ENCODE results near the gene CHST8.
"Not testable (repeated sequence)": the region's sequence is repeated elsewhere in the genome, so short reads cannot be mapped to it uniquely, and the experiment has no call there.

CHST8 gene

GRCh38 chr19:33690378-33691029 lies 68.8 kb downstream of the CHST8 start:
- no peak for DNase-seq (ENCODE audit: low read depth)

- no peak for DNase-seq (ENCODE audit: low read depth)
Observed at GRCh38 chr19:33691030-33691427, 69.3 kb downstream of the CHST8 start.

DNA sequence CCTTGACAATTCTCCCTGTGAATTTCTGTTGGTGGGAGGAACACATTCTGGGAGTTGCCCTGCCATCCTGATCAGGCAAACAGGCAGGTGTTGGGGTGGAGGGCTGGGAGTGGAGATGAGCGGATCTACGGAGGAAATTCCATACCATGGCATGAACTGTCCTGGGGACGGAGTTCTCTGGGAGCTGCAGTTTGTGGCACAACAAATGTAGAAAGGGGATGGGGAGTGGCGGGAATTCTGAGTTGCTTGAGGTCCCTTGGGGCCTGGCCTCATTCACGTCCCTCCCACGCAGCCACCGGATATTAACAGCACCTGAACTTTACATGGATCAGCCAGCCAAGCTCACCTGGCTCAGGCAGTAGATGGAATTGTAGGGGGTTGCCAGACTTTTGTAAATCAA lies 70.0 kb downstream of the CHST8 start:
- no peak for DNase-seq (ENCODE audit: low read depth)

- DNase-seq (ENCODE audit: low read depth) = no peak
Observed at GRCh38 chr19:33693678-33694077, 71.9 kb downstream of the CHST8 start.

DNA sequence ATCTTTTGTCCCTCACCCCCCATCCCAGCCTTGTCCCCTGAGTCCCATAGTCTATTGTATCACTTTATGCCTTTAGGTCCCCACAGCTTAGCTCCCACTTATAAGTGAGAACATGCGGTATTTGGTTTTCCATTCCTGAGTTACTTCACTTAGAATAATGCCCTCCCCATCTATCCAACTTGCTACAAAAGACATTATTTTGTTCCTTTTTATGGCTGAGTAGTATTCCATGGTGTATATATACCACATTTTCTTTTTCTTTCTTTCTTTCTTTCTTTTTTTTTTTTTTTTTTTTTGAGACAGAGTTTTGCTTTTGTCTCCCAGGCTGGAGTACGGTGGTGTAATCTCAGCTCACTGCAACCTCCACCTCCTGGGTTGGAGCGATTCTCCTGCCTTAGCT lies 73.8 kb downstream of the CHST8 start:
- DNase-seq (ENCODE audit: low read depth) = not testable (repeated sequence)

GRCh38 chr19:33697766-33698165 lies 76.0 kb downstream of the CHST8 start:
- DNase-seq (ENCODE audit: low read depth) = no peak

DNA sequence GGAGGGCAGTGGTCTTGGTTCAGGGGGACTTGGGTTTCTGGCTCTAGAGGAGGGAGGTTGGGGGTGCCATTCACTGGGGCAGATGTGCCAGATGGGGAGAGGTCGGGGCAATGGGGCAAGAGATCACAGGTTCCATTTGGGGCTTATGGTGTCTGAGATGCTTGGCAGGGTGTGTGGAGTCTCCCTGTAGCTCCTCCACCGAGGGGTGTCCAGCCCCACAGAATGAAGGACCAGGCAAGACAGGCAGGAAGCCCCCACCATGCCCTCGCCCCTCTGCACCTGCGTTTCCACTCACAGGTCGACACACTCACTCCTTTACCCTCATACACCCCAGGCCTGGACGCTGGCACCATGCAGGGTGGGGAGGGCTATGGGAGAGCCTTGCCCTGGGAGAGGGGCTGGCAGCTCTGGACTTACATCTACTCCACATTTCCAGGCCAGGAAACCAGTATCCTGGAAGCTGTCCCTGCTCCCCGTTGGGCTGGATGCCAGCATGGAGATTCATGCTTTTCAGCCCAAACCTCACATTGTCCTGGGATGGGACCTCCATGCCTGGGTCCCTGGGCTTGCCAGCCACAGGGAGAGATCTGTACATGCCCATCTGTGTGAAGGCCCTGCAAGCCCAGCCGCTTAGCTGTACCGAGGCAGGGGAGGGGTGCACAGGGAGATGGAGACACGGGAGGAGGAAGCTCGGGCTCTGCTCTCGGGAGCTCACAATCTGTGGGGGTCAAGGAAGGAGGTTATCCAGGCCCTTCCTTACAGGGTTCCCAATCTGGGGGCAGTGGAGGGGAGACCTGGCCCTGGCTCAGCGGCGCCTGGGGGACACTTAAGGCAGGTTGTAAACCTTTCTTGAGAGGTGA lies 77.1 kb downstream of the CHST8 start:
- no peak for DNase-seq (ENCODE audit: low read depth)

- DNase-seq (ENCODE audit: low read depth) = no peak
Observed at GRCh38 chr19:33699754-33700407, 78.1 kb downstream of the CHST8 start.

DNA sequence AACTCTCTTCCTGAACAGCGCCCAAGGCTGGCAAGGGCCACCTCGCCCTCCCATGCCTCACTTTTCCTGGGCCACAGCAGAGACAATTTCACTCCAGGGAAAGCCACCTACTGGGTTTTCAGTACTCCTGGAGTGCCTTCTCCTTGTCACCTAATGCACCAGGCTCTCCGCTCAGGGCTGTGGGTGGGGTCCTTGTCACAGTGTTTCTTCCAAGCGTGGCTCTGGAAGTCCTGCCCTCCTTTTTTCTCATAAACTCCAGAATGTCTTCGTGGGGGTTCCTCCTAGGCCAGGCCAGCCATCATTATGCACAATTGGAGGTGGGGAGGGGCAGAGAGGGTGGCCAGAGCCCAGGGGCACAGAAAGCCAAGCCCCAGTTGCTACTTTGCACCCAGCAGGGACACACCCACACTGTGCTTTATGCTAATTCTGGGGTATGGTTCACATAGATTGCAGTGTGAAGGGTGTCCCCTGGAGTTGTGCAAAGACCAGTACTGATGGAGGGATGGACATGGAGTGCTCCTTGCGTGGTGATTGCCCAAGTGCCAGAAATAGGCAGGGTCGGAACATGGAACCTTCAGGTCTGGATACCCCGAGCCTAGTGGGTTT lies 78.8 kb downstream of the CHST8 start:
- DNase-seq (ENCODE audit: low read depth) = no peak

GRCh38 chr19:33701565-33701964 lies 79.8 kb downstream of the CHST8 start:
- no peak for DNase-seq (ENCODE audit: low read depth)

- DNase-seq (ENCODE audit: low read depth) = no peak
Observed at GRCh38 chr19:33702606-33703437, 81.1 kb downstream of the CHST8 start.

DNA sequence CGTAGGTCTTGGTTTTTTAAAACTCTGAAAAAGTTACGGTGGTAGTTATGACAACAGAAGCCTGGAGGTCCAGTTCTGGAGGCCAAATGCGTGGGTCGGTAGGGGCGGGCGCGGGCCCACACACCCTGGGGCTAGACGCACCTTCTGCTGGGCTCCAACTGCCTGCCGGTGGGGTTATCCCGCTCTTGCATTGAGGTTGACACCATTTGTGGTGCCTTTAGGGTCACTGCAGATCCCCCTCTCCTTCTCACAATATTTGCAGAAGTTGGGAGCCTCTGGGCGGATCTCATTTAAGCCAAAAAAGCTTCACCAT lies 81.6 kb downstream of the CHST8 start:
- no peak for DNase-seq (ENCODE audit: low read depth)

- DNase-seq (ENCODE audit: low read depth) = no peak
Observed at GRCh38 chr19:33703821-33704220, 82.1 kb downstream of the CHST8 start.

DNA sequence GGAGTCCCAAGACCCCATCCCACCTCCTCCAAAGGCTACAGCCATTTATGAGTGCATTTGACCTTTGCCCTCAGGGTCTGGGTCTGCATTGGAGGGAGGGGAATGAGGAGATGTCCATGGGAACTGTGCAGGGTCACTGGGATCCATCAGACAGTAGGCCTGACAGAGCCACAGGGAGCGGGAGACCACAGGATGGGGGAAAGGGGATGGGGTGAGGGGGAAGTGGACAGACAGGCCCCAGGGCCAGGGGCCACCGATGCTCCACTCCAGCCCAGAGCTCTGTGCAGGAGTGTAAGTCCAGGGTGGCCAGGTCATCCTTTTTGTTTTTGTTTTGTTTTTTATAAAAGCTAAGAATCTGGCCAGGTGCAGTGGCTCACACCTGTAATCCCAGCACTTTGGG lies 82.5 kb downstream of the CHST8 start:
- DNase-seq (ENCODE audit: low read depth) = no peak

- DNase-seq (ENCODE audit: low read depth) = no peak
Observed at GRCh38 chr19:33705090-33705847, 83.5 kb downstream of the CHST8 start.

- no peak for DNase-seq (ENCODE audit: low read depth)
Observed at GRCh38 chr19:33705860-33706259, 84.1 kb downstream of the CHST8 start.

- DNase-seq (ENCODE audit: low read depth) = no peak
Observed at GRCh38 chr19:33706631-33707030, 84.9 kb downstream of the CHST8 start.

GRCh38 chr19:33712268-33712667 lies 90.5 kb downstream of the CHST8 start:
- DNase-seq (ENCODE audit: low read depth) = no peak

DNA sequence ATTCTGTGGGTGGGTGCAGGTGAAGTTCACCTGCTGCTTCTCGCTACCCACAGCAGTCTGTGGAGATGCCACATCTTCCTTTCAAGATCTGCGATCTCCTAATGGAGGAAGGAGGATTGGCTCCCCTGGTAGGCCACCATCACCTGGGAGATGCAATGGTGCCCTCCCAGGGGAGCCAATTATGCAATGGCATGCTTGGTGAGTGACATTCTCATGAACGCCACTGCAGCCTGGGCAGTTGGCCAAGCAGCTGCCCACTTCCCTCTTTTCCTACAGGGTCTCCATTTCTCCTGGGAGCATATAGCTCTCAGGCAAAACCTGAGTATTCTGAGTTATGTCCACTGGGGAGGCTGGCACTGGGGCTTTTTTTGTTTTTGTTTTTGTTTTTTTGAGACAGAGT lies 91.4 kb downstream of the CHST8 start:
- DNase-seq (ENCODE audit: low read depth) = no peak

DNA sequence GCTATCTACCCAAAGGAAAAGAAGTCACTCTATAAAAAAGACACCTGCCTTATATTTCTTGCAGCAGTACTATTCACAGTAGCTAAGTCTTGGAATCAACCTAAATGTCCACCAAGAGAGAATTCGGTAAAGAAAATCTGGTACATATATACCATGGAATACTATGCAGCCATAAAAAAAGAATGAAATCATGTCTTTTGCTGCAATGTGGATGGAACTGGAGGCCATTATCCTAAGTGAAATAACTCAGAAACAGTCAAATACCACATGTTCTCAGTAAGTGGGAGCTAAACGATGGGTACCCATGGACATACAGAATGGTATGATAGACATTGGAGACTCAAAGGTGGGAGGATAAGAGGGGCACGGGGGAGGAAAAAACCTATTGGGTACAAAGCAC lies 92.4 kb downstream of the CHST8 start:
- DNase-seq (ENCODE audit: low read depth) = no peak

- DNase-seq (ENCODE audit: low read depth) = no peak
Observed at GRCh38 chr19:33715462-33715861, 93.7 kb downstream of the CHST8 start.
